Measurements from ENCODE around the gene MESD. TPM values are rescaled to one million over a fixed set of nuclear protein-coding genes. Genes with fewer than 3 reads are reported as not detected.

Gene MESD
- polyA plus RNA-seq, 1 of the 3 experiments (the other 2 are of a cell fraction), result 15.2 TPM

GRCh38 chr15:80984856-80985255 is 4.8 kb downstream of the MESD start (continued):
- TF ChIP-seq RXRA (IDR thresholded peaks at IDR 0.05; ENCODE audit: borderline replicate concordance, low read depth) (no peak), SIN3A (IDR thresholded peaks at IDR 0.05; ENCODE audit: borderline replicate concordance, low read depth, low read length) (no peak), USF1 (IDR thresholded peaks at IDR 0.05; ENCODE audit: borderline replicate concordance, low read depth) (no peak), EZH2phosphoT487 (IDR thresholded peaks at IDR 0.05; ENCODE audit: borderline replicate concordance, low read depth) (no peak)
- TF ChIP-seq, protein P1, sequence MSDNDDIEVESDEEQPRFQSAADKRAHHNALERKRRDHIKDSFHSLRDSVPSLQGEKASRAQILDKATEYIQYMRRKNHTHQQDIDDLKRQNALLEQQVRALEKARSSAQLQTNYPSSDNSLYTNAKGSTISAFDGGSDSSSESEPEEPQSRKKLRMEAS (IDR thresholded peaks at IDR 0.05; ENCODE audit: low read depth), result no peak
- TF ChIP-seq, protein P2, sequence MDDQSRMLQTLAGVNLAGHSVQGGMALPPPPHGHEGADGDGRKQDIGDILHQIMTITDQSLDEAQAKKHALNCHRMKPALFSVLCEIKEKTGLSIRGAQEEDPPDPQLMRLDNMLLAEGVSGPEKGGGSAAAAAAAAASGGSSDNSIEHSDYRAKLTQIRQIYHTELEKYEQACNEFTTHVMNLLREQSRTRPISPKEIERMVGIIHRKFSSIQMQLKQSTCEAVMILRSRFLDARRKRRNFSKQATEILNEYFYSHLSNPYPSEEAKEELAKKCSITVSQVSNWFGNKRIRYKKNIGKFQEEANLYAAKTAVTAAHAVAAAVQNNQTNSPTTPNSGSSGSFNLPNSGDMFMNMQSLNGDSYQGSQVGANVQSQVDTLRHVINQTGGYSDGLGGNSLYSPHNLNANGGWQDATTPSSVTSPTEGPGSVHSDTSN (IDR thresholded peaks at IDR 0.05), result no peak

GRCh38 chr15:80982839-80983238 is 6.8 kb downstream of the MESD start:
- peaks cover 66% of the 10 kb centered on the region for H3K79me2 ChIP-seq (ENCODE audit: insufficient read depth)
- H3K9ac ChIP-seq, result no peak overlapping the region
- no peak for DNase-seq
- H3K27ac ChIP-seq (ENCODE audit: low read depth in 2 of 2, low read length in 1 of 2), result no peak overlapping the region
- H3K9me3 ChIP-seq, result no peaks in the 10 kb centered on the region
- no peak overlapping the region for H3K4me2 ChIP-seq
- no peak overlapping the region for H2AFZ ChIP-seq (ENCODE audit: low read depth)
- CTCF ChIA-PET, result interaction anchor here (1.2 to 9.0 kb wide), 2 partner anchors 14 to 415 kb away, joined by 3 to 52 read pairs; no protein-coding TSS in a partner anchor
- 94% methylated on average over 5 of the region's 5 CpGs for WGBS (ENCODE audit: low lambda C conversion rate)
- POLR2A ChIA-PET, result no interaction called here
- peaks cover 0 to 5% of the 10 kb centered on the region in 2 experiments; a peak in 2 of 4 replicates for H3K4me1 ChIP-seq (ENCODE audit: control insufficient read depth in 1 of 2, insufficient read depth in 2 of 2, low read depth in 1 of 2, low read length in 1 of 2)
- no peaks in the 10 kb centered on the region for H3K27me3 ChIP-seq (ENCODE audit: insufficient read depth)
- H3K4me3 ChIP-seq (ENCODE audit: low read depth in 2 of 2, low read length in 1 of 2), result no peak overlapping the region
- no peak for TF ChIP-seq JUND (IDR thresholded peaks at IDR 0.05)
- no peak for TF ChIP-seq REST (IDR thresholded peaks at IDR 0.05; ENCODE audit: low read depth, low read length)
- no peak for TF ChIP-seq ELF1 (IDR thresholded peaks at IDR 0.05)
- TF ChIP-seq, protein P3, sequence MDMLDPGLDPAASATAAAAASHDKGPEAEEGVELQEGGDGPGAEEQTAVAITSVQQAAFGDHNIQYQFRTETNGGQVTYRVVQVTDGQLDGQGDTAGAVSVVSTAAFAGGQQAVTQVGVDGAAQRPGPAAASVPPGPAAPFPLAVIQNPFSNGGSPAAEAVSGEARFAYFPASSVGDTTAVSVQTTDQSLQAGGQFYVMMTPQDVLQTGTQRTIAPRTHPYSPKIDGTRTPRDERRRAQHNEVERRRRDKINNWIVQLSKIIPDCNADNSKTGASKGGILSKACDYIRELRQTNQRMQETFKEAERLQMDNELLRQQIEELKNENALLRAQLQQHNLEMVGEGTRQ (IDR thresholded peaks at IDR 0.05; ENCODE audit: borderline replicate concordance, low read depth, low read length), result no peak
- no peak for TF ChIP-seq RFX5 (IDR thresholded peaks at IDR 0.05; ENCODE audit: low read length)
- TF ChIP-seq, protein P4, sequence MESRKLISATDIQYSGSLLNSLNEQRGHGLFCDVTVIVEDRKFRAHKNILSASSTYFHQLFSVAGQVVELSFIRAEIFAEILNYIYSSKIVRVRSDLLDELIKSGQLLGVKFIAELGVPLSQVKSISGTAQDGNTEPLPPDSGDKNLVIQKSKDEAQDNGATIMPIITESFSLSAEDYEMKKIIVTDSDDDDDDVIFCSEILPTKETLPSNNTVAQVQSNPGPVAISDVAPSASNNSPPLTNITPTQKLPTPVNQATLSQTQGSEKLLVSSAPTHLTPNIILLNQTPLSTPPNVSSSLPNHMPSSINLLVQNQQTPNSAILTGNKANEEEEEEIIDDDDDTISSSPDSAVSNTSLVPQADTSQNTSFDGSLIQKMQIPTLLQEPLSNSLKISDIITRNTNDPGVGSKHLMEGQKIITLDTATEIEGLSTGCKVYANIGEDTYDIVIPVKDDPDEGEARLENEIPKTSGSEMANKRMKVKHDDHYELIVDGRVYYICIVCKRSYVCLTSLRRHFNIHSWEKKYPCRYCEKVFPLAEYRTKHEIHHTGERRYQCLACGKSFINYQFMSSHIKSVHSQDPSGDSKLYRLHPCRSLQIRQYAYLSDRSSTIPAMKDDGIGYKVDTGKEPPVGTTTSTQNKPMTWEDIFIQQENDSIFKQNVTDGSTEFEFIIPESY (IDR thresholded peaks at IDR 0.05; ENCODE audit: borderline replicate concordance, low read depth), result no peak
- peaks cover 22 to 23% of the 10 kb centered on the region in 2 experiments for H3K36me3 ChIP-seq (replicated peaks in 1 of 2; ENCODE audit: control insufficient read depth in 1 of 2, insufficient read depth in 2 of 2, low read length in 1 of 2)
- H3K9me2 ChIP-seq, result no peaks in the 10 kb centered on the region
- H4K20me1 ChIP-seq (ENCODE audit: insufficient read depth), result peaks cover 15% of the 10 kb centered on the region
- no peaks in the 10 kb centered on the region for H3F3A ChIP-seq (replicated peaks; ENCODE audit: insufficient read depth)
